GM06990 (cell line): Measurements from ENCODE around the gene NADK2.

ENCODE experiments used
- DNase-seq: peaks from one replicate; pipeline ENCODE4 v3.0.0-alpha.2; 2011; ENCODE audit not compliant: insufficient read length; ENCODE audit errors: extremely low read depth
- H3K27me3 ChIP-seq: replicated peaks from 2 replicates; pipeline ENCODE4 v1.6.0; 2011; ENCODE audit warnings: low read length; ENCODE audit not compliant: control insufficient read depth, insufficient read depth
- H3K36me3 ChIP-seq: 2 replicates; pipeline ENCODE4 v1.5.1; 2011; ENCODE audit warnings: low read length; ENCODE audit not compliant: control insufficient read depth, insufficient read depth
- H3K4me3 ChIP-seq: replicated peaks from 2 replicates; pipeline ENCODE4 v1.5.1; 2011; ENCODE audit warnings: low read depth, mild to moderate bottlenecking, control low read depth, low read length
- CTCF ChIP-seq: IDR thresholded peaks from 2 replicates; pipeline ENCODE4 v1.5.1; 2011; ENCODE audit warnings: low read length, control low read depth, mild to moderate bottlenecking, inconsistent platforms; ENCODE audit not compliant: insufficient read depth, poor library complexity, severe bottlenecking

NADK2 gene

GRCh38 chr5:36277521-36278176, 35.9 kb upstream of the NADK2 start:
- TF ChIP-seq CTCF: no peak
- Histone ChIP-seq H3K4me3 (no peak overlapping the region), H3K36me3 (no peaks in the 10 kb centered on the region), H3K27me3 (no peaks in the 10 kb centered on the region)
- no peak for DNase-seq

- no peak for TF ChIP-seq CTCF
- DNase-seq: no peak
- Histone ChIP-seq H3K36me3 (no peaks in the 10 kb centered on the region), H3K27me3 (no peaks in the 10 kb centered on the region), H3K4me3 (no peak overlapping the region)
Observed at GRCh38 chr5:36276864-36277263, 35.1 kb upstream of the NADK2 start.

- DNase-seq: no peak
- no peaks in the 10 kb centered on the region for H3K36me3 ChIP-seq
- TF ChIP-seq CTCF: no peak
- no peaks in the 10 kb centered on the region for H3K27me3 ChIP-seq
- no peak overlapping the region for H3K4me3 ChIP-seq
Observed at GRCh38 chr5:36273809-36274526, 32.2 kb upstream of the NADK2 start.

- H3K36me3 ChIP-seq: no peaks in the 10 kb centered on the region
- no peaks in the 10 kb centered on the region for H3K27me3 ChIP-seq
- no peak for TF ChIP-seq CTCF
- H3K4me3 ChIP-seq: no peak overlapping the region
- no peak for DNase-seq
Observed at GRCh38 chr5:36272136-36272690, 30.5 kb upstream of the NADK2 start.

DNA sequence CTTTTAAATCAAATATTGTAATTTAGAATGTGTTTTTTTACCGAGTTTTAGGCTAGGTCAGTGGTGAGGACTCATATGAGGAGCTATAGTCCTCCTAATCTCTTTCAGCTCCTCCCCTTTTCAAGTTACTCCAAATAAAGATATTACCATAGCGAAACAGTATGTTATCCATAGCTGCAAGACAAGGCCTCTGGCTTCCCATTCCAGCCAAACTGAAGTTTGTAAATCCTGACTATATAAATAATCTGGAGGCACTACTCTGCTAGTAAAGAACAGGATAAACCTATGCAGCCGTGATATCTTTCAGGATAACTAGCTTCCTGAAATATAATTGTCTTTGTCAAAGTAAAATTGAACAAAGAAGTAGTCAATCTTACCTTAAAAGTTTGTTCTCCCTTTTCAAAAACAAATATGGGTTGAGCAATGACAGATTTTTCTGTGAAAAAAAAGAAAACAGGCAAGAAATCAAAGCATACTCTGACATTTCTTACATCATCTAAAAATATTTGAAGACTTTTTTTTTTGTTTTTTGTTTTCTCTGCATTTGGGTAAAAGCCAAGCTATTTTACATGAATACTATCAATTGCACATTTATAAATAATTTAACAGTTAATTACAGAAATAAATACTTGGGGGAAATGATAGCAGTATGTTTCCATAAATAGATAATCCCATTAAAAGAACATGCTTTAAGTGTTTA, 29.3 kb upstream of the NADK2 start:
- Histone ChIP-seq H3K36me3 (no peaks in the 10 kb centered on the region), H3K4me3 (no peak overlapping the region), H3K27me3 (no peaks in the 10 kb centered on the region)
- DNase-seq: no peak
- no peak for TF ChIP-seq CTCF
